Testis (tissue), 3 donors: ENCODE results near the gene P2RY8. TPM values are rescaled to one million over a fixed set of nuclear protein-coding genes. Genes with fewer than 3 reads are reported as not detected.
A peak's percentile ranks its signal among the peaks of the same experiment; 100 is the strongest.
"Not testable (repeated sequence)": the region's sequence is repeated elsewhere in the genome, so short reads cannot be mapped to it uniquely, and the experiment has no call there.

Experiments used
- DNase-seq: peaks from one replicate; pipeline ENCODE4 v3.0.0-alpha.2; 2019
- H3K27ac ChIP-seq, 2 donors: fragments of 200-600 bp; sonication (generic); one replicate each; pipeline ENCODE4 v1.5.1; 2019
- H3K27me3 ChIP-seq: fragments of 200-600 bp; sonication (generic); one replicate; pipeline ENCODE4 v1.5.1; 2019
- H3K36me3 ChIP-seq: fragments of 200-600 bp; sonication (generic); one replicate; pipeline ENCODE4 v1.5.1; 2017; ENCODE audit warnings: low read depth; ENCODE audit errors: missing control alignments
- H3K4me1 ChIP-seq: fragments of 200-600 bp; sonication (generic); one replicate; pipeline ENCODE4 v1.5.1; 2019
- H3K4me3 ChIP-seq, 2 donors: fragments of 200-600 bp; sonication (generic); one replicate each; pipeline ENCODE4 v1.5.1; 2017 to 2019
- H3K9me3 ChIP-seq: fragments of 200-600 bp; sonication (generic); one replicate; pipeline ENCODE4 v1.5.1; 2017
- POLR2A ChIP-seq: fragments of 450-650 bp; IDR thresholded peaks from one replicate; pipeline ENCODE4 v1.6.1; 2017; ENCODE audit warnings: antibody characterized with exemption, mild to moderate bottlenecking, moderate library complexity
- WGBS, 2 donors: methylation state at CpG; one replicate each; pipeline ENCODE4 v1.1.5; 2018; 5-methylcytosine and 5-hydroxymethylcytosine counted together
- intact Hi-C: fragments of 100-400 bp; cut with DNase I; formaldehyde crosslinking; loops from one replicate; pipeline ENCODE4 v1.15.1; 2023; ENCODE audit warnings: low total_unique reads
- polyA plus RNA-seq: library from polyadenylated mRNA; stranded (reverse); fragments of 350-450 nt; fragmentation: Illumina TruSeq; extraction: RNeasy Lipid Tissue Mini Kit (QIAGEN cat#74804); gene quantifications from one replicate; pipeline ENCODE4 v1.2.3, GENCODE V29; 2014; ENCODE audit warnings: low read depth, low replicate concordance; ENCODE audit not compliant: insufficient read depth
- total RNA-seq, 2 donors: library from RNA; depleted of rRNA; stranded (reverse); fragments of >200 nt; gene quantifications; one replicate each; pipeline ENCODE4 v1.2.3, GENCODE V29; 2016
- TF ChIP-seq, protein P1 (sequence below), 3 experiments: fragments of 450-650 bp in 2 of 3; fragments of 200-600 bp in 1 of 3; sonication (generic) in 1 of 3; IDR thresholded peaks; one replicate each; pipeline ENCODE4 v1.5.1; 2016 to 2019; ENCODE audit warnings: antibody characterized with exemption in 3 of 3, mild to moderate bottlenecking in 2 of 3, moderate library complexity in 1 of 3

Gene P2RY8
- total and polyA plus RNA-seq, 3 donors from 2014 or later, result 0.24 to 1.1 (median 0.50) TPM

DNA sequence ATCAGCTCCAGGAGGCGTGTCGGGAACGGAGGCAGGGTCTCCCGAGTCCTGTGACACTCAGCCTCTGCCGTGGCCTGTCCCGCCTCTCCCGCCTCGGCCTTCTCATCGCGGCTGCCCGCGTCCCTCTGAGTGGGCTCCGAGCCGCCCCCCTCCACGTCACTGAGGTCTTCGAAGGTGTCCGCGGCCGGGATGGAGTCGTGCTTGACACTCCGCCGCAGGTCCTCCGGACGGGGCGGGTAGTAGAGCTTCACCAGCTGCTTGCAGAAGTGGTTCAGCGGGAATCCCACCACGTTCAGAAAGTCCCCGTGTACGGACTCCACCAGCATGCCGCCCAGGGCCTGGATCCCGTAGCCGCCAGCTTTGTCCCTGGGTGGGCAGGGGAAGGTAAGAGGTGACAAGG, 109.2 kb downstream of the P2RY8 start:
- 93 to 94% methylated on average over 23 to 32 of the region's 32 CpGs for WGBS, 2 donors
- no peaks in the 10 kb centered on the region for H3K4me1 ChIP-seq
- no peaks in the 10 kb centered on the region for H3K36me3 ChIP-seq

DNA sequence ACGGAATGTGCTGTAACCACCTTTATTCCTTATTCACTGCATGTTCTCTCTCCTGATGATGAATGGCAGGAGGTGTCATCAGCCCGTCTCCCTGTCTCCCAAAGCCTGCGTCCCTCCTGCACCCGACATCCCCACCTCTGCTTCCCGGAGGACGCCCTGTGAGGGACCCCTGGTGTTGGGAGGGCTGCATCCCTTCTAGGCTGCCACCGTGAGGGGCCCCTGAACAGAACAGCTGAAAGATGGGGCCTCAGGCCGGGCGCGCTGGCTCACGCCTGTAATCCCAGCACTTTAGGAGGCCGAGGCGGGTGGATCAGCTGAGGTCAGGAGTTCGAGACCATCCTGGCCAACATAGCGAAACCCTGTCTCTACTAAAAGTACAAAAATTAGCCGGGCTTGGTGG, 110.7 kb downstream of the P2RY8 start:
- H3K27me3 ChIP-seq, H3K4me3 ChIP-seq, intact Hi-C loops, H3K27ac ChIP-seq, H3K4me1 ChIP-seq, H3K36me3 ChIP-seq, H3K9me3 ChIP-seq, DNase-seq: not testable (repeated sequence)
- 88 to 93% methylated on average over 13 to 16 of the region's 16 CpGs for WGBS, 2 donors

More for the DNA sequence above, 109.2 kb downstream of the P2RY8 start:
- peak; percentile 8 for DNase-seq
- TF ChIP-seq POLR2A, result no peak
- TF ChIP-seq, protein P1, sequence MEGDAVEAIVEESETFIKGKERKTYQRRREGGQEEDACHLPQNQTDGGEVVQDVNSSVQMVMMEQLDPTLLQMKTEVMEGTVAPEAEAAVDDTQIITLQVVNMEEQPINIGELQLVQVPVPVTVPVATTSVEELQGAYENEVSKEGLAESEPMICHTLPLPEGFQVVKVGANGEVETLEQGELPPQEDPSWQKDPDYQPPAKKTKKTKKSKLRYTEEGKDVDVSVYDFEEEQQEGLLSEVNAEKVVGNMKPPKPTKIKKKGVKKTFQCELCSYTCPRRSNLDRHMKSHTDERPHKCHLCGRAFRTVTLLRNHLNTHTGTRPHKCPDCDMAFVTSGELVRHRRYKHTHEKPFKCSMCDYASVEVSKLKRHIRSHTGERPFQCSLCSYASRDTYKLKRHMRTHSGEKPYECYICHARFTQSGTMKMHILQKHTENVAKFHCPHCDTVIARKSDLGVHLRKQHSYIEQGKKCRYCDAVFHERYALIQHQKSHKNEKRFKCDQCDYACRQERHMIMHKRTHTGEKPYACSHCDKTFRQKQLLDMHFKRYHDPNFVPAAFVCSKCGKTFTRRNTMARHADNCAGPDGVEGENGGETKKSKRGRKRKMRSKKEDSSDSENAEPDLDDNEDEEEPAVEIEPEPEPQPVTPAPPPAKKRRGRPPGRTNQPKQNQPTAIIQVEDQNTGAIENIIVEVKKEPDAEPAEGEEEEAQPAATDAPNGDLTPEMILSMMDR (IDR thresholded peaks at IDR 0.05), result no peak
- no peaks in the 10 kb centered on the region for H3K9me3 ChIP-seq
- no peak overlapping the region for H3K4me3 ChIP-seq
- no peaks in the 10 kb centered on the region for H3K27me3 ChIP-seq
- H3K27ac ChIP-seq, result no peak overlapping the region
- intact Hi-C loops, result no loop called here

DNA sequence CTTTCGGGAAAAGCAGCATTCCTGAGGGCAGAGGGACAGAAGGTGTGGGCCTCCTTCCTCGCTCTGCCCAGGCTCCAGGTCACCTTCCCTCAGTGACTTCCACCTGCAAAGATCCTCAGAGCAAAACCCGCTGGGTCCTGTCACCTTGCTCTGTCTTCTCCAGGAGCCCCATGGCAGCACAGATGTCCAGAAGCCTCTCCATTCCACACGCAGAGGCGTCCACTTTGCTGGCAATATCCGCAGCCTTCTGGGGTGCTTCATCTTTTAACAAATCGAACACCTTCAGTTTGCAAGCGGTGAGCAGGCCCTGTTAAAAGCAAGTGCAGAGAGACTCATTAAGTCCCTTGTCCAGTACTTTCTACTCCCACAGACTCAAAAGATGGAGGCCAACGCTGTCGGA, 111.6 kb downstream of the P2RY8 start:
- no peak overlapping the region for H3K4me3 ChIP-seq
- DNase-seq, result no peak
- TF ChIP-seq, protein P1 (IDR thresholded peaks at IDR 0.05), result no peak
- no peak for TF ChIP-seq POLR2A
- H3K27ac ChIP-seq, result no peak overlapping the region
- no peaks in the 10 kb centered on the region for H3K4me1 ChIP-seq
- intact Hi-C loops, result no loop called here
- H3K27me3 ChIP-seq, result no peaks in the 10 kb centered on the region
- no peaks in the 10 kb centered on the region for H3K36me3 ChIP-seq
- H3K9me3 ChIP-seq, result no peaks in the 10 kb centered on the region
- 75 to 77% methylated on average over 10 of the region's 10 CpGs for WGBS, 2 donors

DNA sequence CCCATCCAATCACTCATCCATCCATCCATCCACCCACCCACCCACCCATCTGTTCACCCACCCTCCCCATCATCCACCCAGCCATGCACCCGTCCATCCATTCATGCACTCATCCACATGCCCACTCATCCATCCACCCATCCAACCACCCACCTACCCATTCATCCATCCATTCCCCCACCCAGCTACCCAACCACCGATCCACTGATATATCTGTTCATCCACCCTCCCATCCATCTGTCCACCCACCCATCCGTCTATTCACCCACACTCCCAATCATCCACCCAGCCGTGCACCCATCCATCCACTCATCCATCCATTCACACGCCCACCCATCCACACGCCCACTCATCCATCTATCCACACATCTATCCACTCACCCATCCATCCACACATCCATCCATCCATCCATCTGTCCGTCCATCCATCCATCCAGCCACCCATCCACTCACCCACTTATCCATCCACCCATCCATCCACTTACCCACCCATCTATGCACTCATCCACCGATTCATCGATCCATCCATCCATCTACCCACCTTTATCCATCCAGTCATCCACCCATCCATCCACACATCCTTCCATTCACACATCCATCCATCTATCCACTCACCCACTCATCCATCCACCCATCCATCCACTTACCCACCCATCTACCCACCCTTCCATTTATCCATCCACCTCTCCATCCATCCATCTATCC, 112.7 kb downstream of the P2RY8 start:
- H3K27ac ChIP-seq, result no peak overlapping the region
- 69 to 73% methylated on average over 9 of the region's 9 CpGs for WGBS, 2 donors
- H3K27me3 ChIP-seq, result no peaks in the 10 kb centered on the region
- H3K4me3 ChIP-seq, result no peak overlapping the region
- H3K9me3 ChIP-seq, result no peaks in the 10 kb centered on the region
- peak; percentile 1 for DNase-seq
- intact Hi-C loops, result no loop called here
- TF ChIP-seq, protein P1 (IDR thresholded peaks at IDR 0.05), result no peak
- TF ChIP-seq POLR2A, result no peak
- H3K4me1 ChIP-seq, result no peaks in the 10 kb centered on the region
- H3K36me3 ChIP-seq, result no peaks in the 10 kb centered on the region

DNA sequence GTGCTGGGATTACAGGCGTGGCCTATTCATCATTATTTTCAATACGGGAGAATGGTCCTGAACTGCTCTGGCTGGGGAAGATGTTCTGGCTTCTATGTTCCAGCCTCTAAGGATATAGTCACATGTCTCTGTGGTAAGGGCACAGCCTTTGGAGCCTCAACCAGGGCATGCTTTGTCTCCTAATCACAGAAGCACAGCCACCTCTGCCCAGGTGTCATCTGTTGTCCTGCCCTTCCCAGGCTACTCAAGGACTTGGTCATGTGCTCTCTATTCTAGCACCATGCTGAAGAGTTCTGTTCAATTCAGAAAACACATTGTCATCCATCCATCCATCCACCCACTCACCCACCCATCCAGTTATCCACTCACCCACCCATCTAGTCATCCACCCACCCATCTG, 113.8 kb downstream of the P2RY8 start:
- Histone ChIP-seq H3K4me1 (no peaks in the 10 kb centered on the region), H3K27me3 (no peaks in the 10 kb centered on the region), H3K27ac (no peak overlapping the region), H3K36me3 (no peaks in the 10 kb centered on the region), H3K9me3 (no peaks in the 10 kb centered on the region), H3K4me3 (no peak overlapping the region)
- 38 to 42% methylated on average over 2 of the region's 2 CpGs for WGBS, 2 donors
- no peak for TF ChIP-seq POLR2A
- DNase-seq, result peak; percentile 7
- intact Hi-C loops, result no loop called here

DNA sequence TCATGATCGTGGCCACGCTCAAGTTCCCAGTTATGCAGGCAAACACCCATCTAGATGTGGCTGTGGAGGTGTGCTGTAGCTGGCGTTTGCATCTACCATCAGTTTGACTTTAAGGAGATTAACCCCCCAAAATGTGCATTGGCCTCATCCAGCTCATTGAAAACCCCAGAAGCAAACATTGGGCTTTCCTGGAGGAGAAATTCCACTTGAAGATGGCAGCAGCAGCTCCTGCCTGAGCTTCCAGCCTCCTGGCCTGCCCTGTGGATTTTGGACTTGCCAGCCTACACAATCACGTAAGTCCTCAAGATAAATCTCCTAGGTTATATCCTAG, 114.9 kb downstream of the P2RY8 start:
- WGBS, 2 donors, result 98 to 100% methylated on average over 4 of the region's 4 CpGs
- Histone ChIP-seq H3K4me1 (no peaks in the 10 kb centered on the region), H3K27me3 (no peaks in the 10 kb centered on the region), H3K27ac (no peak overlapping the region), H3K36me3 (no peaks in the 10 kb centered on the region), H3K4me3 (no peak overlapping the region), H3K9me3 (no peaks in the 10 kb centered on the region)
- no peak for DNase-seq
- TF ChIP-seq POLR2A, result no peak
- TF ChIP-seq, protein P1 (IDR thresholded peaks at IDR 0.05), result no peak
- intact Hi-C loops, result no loop called here
